GM12872 (cell line): Measurements from ENCODE around the gene ALLC.

Experiments
- CTCF ChIP-seq: IDR thresholded peaks from 3 replicates; pipeline ENCODE4 v1.5.1; 2011; ENCODE audit warnings: low read depth, mild to moderate bottlenecking, low read length, moderate library complexity; ENCODE audit not compliant: insufficient read depth

Gene ALLC

GRCh38 chr2:3743951-3744555 is 86.1 kb downstream of the ALLC start:
- TF ChIP-seq CTCF: no peak

GRCh38 chr2:3745920-3746319 is 87.9 kb downstream of the ALLC start:
- TF ChIP-seq CTCF: no peak

GRCh38 chr2:3747032-3747654 is 89.1 kb downstream of the ALLC start:
- TF ChIP-seq CTCF: no peak

DNA sequence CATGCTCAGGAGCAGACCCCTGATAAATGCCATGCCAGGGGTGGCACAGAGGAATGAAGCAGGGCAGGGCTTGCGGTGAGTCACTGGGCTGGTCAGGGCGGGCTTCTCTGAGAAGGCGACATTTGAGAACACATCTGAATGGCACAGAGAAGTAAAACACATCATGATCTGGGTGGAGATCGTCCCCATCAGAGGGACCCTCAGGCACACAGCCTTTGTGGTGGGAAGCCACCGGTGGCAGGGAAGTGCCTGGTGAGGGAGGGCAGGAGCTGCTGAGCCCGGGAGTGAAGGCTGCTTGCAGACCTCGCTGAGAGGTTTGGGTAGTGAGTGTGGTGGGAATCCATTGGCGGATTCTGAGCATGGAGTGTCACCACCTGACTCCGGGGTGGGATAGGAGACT is 89.8 kb downstream of the ALLC start:
- no peak for TF ChIP-seq CTCF

- no peak for TF ChIP-seq CTCF
These were observed 91.2 kb downstream of the ALLC start for GRCh38 chr2:3749201-3749600.

GRCh38 chr2:3751251-3751650 is 93.3 kb downstream of the ALLC start:
- no peak for TF ChIP-seq CTCF

- TF ChIP-seq CTCF: no peak
These were observed 93.8 kb downstream of the ALLC start for GRCh38 chr2:3751806-3752205.
